ENCODE measurements around the gene LRRTM4. TPM values are rescaled to one million over a fixed set of nuclear protein-coding genes. Genes with fewer than 3 reads are reported as not detected.

LRRTM4 gene
- polyA plus RNA-seq, 3 donors: 0.68 to 1.9 (median 1.3) TPM

GRCh38 chr2:76977846-76978727, 544.1 kb downstream of the LRRTM4 start:
- peak in 2 of 11 donors; percentile 1 to 4 for DNase-seq (ENCODE audit: extremely low read depth in 1 of 11, low read depth in 9 of 11, low spot score in 4 of 11)

- DNase-seq (ENCODE audit: extremely low read depth in 1 of 11, low read depth in 9 of 11, low spot score in 4 of 11): no peak
Measured at GRCh38 chr2:76975752-76976151, 546.4 kb downstream of the LRRTM4 start.

- DNase-seq (ENCODE audit: extremely low read depth in 1 of 11, low read depth in 9 of 11, low spot score in 4 of 11): no peak
Measured at GRCh38 chr2:76973610-76974009, 548.6 kb downstream of the LRRTM4 start.

GRCh38 chr2:76965772-76966171, 556.4 kb downstream of the LRRTM4 start:
- DNase-seq (ENCODE audit: extremely low read depth in 1 of 11, low read depth in 9 of 11, low spot score in 4 of 11): no peak

- peak in 9 of 11 donors; percentile 19 to 60 (median 43) for DNase-seq (ENCODE audit: extremely low read depth in 1 of 11, low read depth in 9 of 11, low spot score in 4 of 11)
Measured at GRCh38 chr2:76958749-76959148, 563.4 kb downstream of the LRRTM4 start.

GRCh38 chr2:76953733-76954347, 568.3 kb downstream of the LRRTM4 start:
- DNase-seq (ENCODE audit: extremely low read depth in 1 of 11, low read depth in 9 of 11, low spot score in 4 of 11): peak in 9 of 11 donors; percentile 13 to 56 (median 38)

- DNase-seq (ENCODE audit: extremely low read depth in 1 of 11, low read depth in 9 of 11, low spot score in 4 of 11): peak in 5 of 11 donors; percentile 4 to 29 (median 7)
Measured at GRCh38 chr2:76946631-76947145, 575.5 kb downstream of the LRRTM4 start.

- DNase-seq (ENCODE audit: extremely low read depth in 1 of 11, low read depth in 9 of 11, low spot score in 4 of 11): no peak
Measured at GRCh38 chr2:76940559-76940958, 581.6 kb downstream of the LRRTM4 start.

GRCh38 chr2:76938153-76938552, 584.0 kb downstream of the LRRTM4 start:
- DNase-seq (ENCODE audit: extremely low read depth in 1 of 11, low read depth in 9 of 11, low spot score in 4 of 11): no peak

- no peak for DNase-seq (ENCODE audit: extremely low read depth in 1 of 11, low read depth in 9 of 11, low spot score in 4 of 11)
Measured at GRCh38 chr2:76932550-76932949, 589.6 kb downstream of the LRRTM4 start.

GRCh38 chr2:76930056-76930744, 592.0 kb downstream of the LRRTM4 start:
- DNase-seq (ENCODE audit: extremely low read depth in 1 of 11, low read depth in 9 of 11, low spot score in 4 of 11): no peak

GRCh38 chr2:76928026-76928425, 594.1 kb downstream of the LRRTM4 start:
- DNase-seq (ENCODE audit: extremely low read depth in 1 of 11, low read depth in 9 of 11, low spot score in 4 of 11): no peak

GRCh38 chr2:76921006-76921405, 601.2 kb downstream of the LRRTM4 start:
- DNase-seq (ENCODE audit: extremely low read depth in 1 of 11, low read depth in 9 of 11, low spot score in 4 of 11): no peak

- DNase-seq (ENCODE audit: extremely low read depth in 1 of 11, low read depth in 9 of 11, low spot score in 4 of 11): no peak
Measured at GRCh38 chr2:76895469-76895868, 626.7 kb downstream of the LRRTM4 start.

- DNase-seq (ENCODE audit: extremely low read depth in 1 of 11, low read depth in 9 of 11, low spot score in 4 of 11): no peak
Measured at GRCh38 chr2:76870581-76870980, 651.6 kb downstream of the LRRTM4 start.

- no peak for DNase-seq (ENCODE audit: extremely low read depth in 1 of 11, low read depth in 9 of 11, low spot score in 4 of 11)
Measured at GRCh38 chr2:76870011-76870410, 652.2 kb downstream of the LRRTM4 start.

- peak in 1 of 11 donors; percentile 3 for DNase-seq (ENCODE audit: extremely low read depth in 1 of 11, low read depth in 9 of 11, low spot score in 4 of 11)
Measured at GRCh38 chr2:76867854-76868253, 654.3 kb downstream of the LRRTM4 start.

- no peak for DNase-seq (ENCODE audit: extremely low read depth in 1 of 11, low read depth in 9 of 11, low spot score in 4 of 11)
Measured at GRCh38 chr2:76866464-76866863, 655.7 kb downstream of the LRRTM4 start.

GRCh38 chr2:76862901-76863300, 659.3 kb downstream of the LRRTM4 start:
- DNase-seq (ENCODE audit: extremely low read depth in 1 of 11, low read depth in 9 of 11, low spot score in 4 of 11): no peak

- no peak for DNase-seq (ENCODE audit: extremely low read depth in 1 of 11, low read depth in 9 of 11, low spot score in 4 of 11)
Measured at GRCh38 chr2:76861708-76862107, 660.5 kb downstream of the LRRTM4 start.
